Measurements from ENCODE around the gene SLC7A6OS.
A peak's percentile ranks its signal among the peaks of the same experiment; 100 is the strongest.

The SLC7A6OS gene

GRCh38 chr16:68356919-68357286 lies 46.2 kb upstream of the SLC7A6OS start:
- H3K4me3 ChIP-seq (ENCODE audit: low read depth, low read length) = no peak overlapping the region
- peaks cover 44% of the 10 kb centered on the region for H3K36me3 ChIP-seq

GRCh38 chr16:68356249-68356918 lies 45.6 kb upstream of the SLC7A6OS start:
- DNase-seq = no peak
- no peak for TF ChIP-seq CTCF (IDR thresholded peaks at IDR 0.05; ENCODE audit: low read depth, low read length)
- Histone ChIP-seq H3K4me3 (ENCODE audit: low read depth, low read length) (no peak overlapping the region), H3K9me3 (ENCODE audit: severe bottlenecking) (no peaks in the 10 kb centered on the region), H3K36me3 (peaks cover 46% of the 10 kb centered on the region), H3K27ac (no peak overlapping the region), H3K27me3 (ENCODE audit: insufficient read depth, low read depth, severe bottlenecking) (no peaks in the 10 kb centered on the region)

More at GRCh38 chr16:68356919-68357286, 46.2 kb upstream of the SLC7A6OS start:
- no peak for TF ChIP-seq CTCF (IDR thresholded peaks at IDR 0.05; ENCODE audit: low read depth, low read length)
- no peak overlapping the region for H3K27ac ChIP-seq
- no peaks in the 10 kb centered on the region for H3K27me3 ChIP-seq (ENCODE audit: insufficient read depth, low read depth, severe bottlenecking)
- DNase-seq = no peak
- H3K9me3 ChIP-seq (ENCODE audit: severe bottlenecking) = no peaks in the 10 kb centered on the region

- Histone ChIP-seq H3K9me3 (ENCODE audit: severe bottlenecking) (no peaks in the 10 kb centered on the region), H3K36me3 (peaks cover 46% of the 10 kb centered on the region), H3K4me3 (ENCODE audit: low read depth, low read length) (no peak overlapping the region), H3K27ac (no peak overlapping the region), H3K27me3 (ENCODE audit: insufficient read depth, low read depth, severe bottlenecking) (no peaks in the 10 kb centered on the region)
- peak; percentile 42 for TF ChIP-seq CTCF (IDR thresholded peaks at IDR 0.05; ENCODE audit: low read depth, low read length)
- DNase-seq = no peak
Observed at GRCh38 chr16:68355447-68356248, 44.9 kb upstream of the SLC7A6OS start.

- H3K27ac ChIP-seq = no peak overlapping the region
- no peak for TF ChIP-seq CTCF (IDR thresholded peaks at IDR 0.05; ENCODE audit: low read depth, low read length)
- no peak overlapping the region for H3K4me3 ChIP-seq (ENCODE audit: low read depth, low read length)
- peaks cover 47% of the 10 kb centered on the region for H3K36me3 ChIP-seq
- no peaks in the 10 kb centered on the region for H3K9me3 ChIP-seq (ENCODE audit: severe bottlenecking)
- DNase-seq = no peak
- H3K27me3 ChIP-seq (ENCODE audit: insufficient read depth, low read depth, severe bottlenecking) = no peaks in the 10 kb centered on the region
Observed at GRCh38 chr16:68354816-68355215, 44.1 kb upstream of the SLC7A6OS start.

- no peaks in the 10 kb centered on the region for H3K9me3 ChIP-seq (ENCODE audit: severe bottlenecking)
- no peak overlapping the region for H3K27ac ChIP-seq
- H3K4me3 ChIP-seq (ENCODE audit: low read depth, low read length) = no peak overlapping the region
- H3K27me3 ChIP-seq (ENCODE audit: insufficient read depth, low read depth, severe bottlenecking) = no peaks in the 10 kb centered on the region
- DNase-seq = no peak
- TF ChIP-seq CTCF (IDR thresholded peaks at IDR 0.05; ENCODE audit: low read depth, low read length) = no peak
- H3K36me3 ChIP-seq = peaks cover 55% of the 10 kb centered on the region
Observed at GRCh38 chr16:68353366-68353765, 42.6 kb upstream of the SLC7A6OS start.
